Fibroblast of lung (primary cell): Measurements from ENCODE around the gene POT1. TPM values are rescaled to one million over a fixed set of nuclear protein-coding genes. Genes with fewer than 3 reads are reported as not detected.

ENCODE experiments used
- DNase-seq, 2 donors: peaks; one replicate each; pipeline versions ENCODE4 v3.0.0 to v3.0.0-alpha.2; 2010; ENCODE audit warnings: low read depth in 2 of 2
- H2AFZ ChIP-seq: 2 replicates; pipeline ENCODE4 v1.5.1; 2012; ENCODE audit warnings: low read length, control low read depth, inconsistent platforms
- H3K27ac ChIP-seq: 2 replicates; pipeline ENCODE4 v1.5.1; 2011; ENCODE audit warnings: low read length, control low read depth; ENCODE audit not compliant: insufficient read depth
- H3K27me3 ChIP-seq: 2 replicates; pipeline ENCODE4 v1.5.1; 2011; ENCODE audit warnings: mild to moderate bottlenecking, low read length; ENCODE audit not compliant: control insufficient read depth, insufficient read depth
- H3K36me3 ChIP-seq: 2 replicates; pipeline ENCODE4 v1.5.1; 2011; ENCODE audit warnings: low read length; ENCODE audit not compliant: control insufficient read depth, insufficient read depth
- H3K4me1 ChIP-seq: 2 replicates; pipeline ENCODE4 v1.5.1; 2011; ENCODE audit warnings: low read length; ENCODE audit not compliant: control insufficient read depth, insufficient read depth; ENCODE audit errors: extremely low read depth
- H3K4me2 ChIP-seq: 2 replicates; pipeline ENCODE4 v1.5.1; 2011; ENCODE audit warnings: low read length, control low read depth; ENCODE audit not compliant: insufficient read depth; ENCODE audit errors: extremely low read depth
- H3K4me3 ChIP-seq, 4 experiments: fragments of 200-600 bp in 1 of 4; sonication (generic) in 1 of 4; replicated peaks in 1 of 4; 2 replicates each; pipeline ENCODE4 v1.5.1; 2011 to 2016; ENCODE audit warnings: low read length in 4 of 4, low read depth in 3 of 4, mild to moderate bottlenecking in 3 of 4, control low read depth in 2 of 4, inconsistent platforms in 1 of 4, mixed read lengths in 1 of 4; ENCODE audit not compliant: insufficient read depth in 1 of 4; ENCODE audit errors: control extremely low read depth in 1 of 4
- H3K79me2 ChIP-seq: 2 replicates; pipeline ENCODE4 v1.5.1; 2012; ENCODE audit warnings: mild to moderate bottlenecking, low read length, inconsistent platforms; ENCODE audit not compliant: control insufficient read depth, insufficient read depth
- H3K9ac ChIP-seq: 2 replicates; pipeline ENCODE4 v1.5.1; 2011; ENCODE audit warnings: mild to moderate bottlenecking, low read length, control low read depth; ENCODE audit not compliant: insufficient read depth
- H3K9me3 ChIP-seq: 2 replicates; pipeline ENCODE4 v1.5.1; 2012; ENCODE audit warnings: low read depth, low read length; ENCODE audit not compliant: control insufficient read depth, insufficient read depth
- H4K20me1 ChIP-seq: 2 replicates; pipeline ENCODE4 v1.5.1; 2011; ENCODE audit warnings: low read length; ENCODE audit not compliant: control insufficient read depth, insufficient read depth; ENCODE audit errors: extremely low read depth
- EZH2 ChIP-seq: IDR thresholded peaks from 2 replicates; pipeline ENCODE4 v1.5.1; 2012; ENCODE audit warnings: low read length, control low read depth, mild to moderate bottlenecking; ENCODE audit errors: missing control alignments
- polyA plus RNA-seq, 2 donors: library from polyadenylated mRNA; depleted of rRNA in 1 of 2; stranded (reverse) in 1 of 2; unstranded in 1 of 2; fragments of >200 nt; gene quantifications; 2 replicates each; pipeline ENCODE4 v1.2.1, GENCODE V29; 2011 to 2012; ENCODE audit warnings: missing spikeins in 1 of 2
- total RNA-seq: library from RNA; depleted of rRNA; stranded (reverse); fragments of >200 nt; gene quantifications from 2 replicates; pipeline ENCODE4 v1.2.1, GENCODE V29; 2014
- TF ChIP-seq, protein P1 (sequence below), 2 donors: IDR thresholded peaks in 1 of 2; conservative IDR thresholded peaks in 1 of 2; 1 replicate in 1 of 2; 2 replicates in 1 of 2; pipeline ENCODE4 v1.5.1; 2011 to 2012; ENCODE audit warnings: low read length in 2 of 2, control low read depth in 1 of 2, inconsistent platforms in 1 of 2, low read depth in 1 of 2, mild to moderate bottlenecking in 1 of 2

POT1 gene
- total and polyA plus RNA-seq, 2 donors (not counting 1 experiment from before 2014, with no cell fraction given), result 25.1 to 49.5 TPM

DNA sequence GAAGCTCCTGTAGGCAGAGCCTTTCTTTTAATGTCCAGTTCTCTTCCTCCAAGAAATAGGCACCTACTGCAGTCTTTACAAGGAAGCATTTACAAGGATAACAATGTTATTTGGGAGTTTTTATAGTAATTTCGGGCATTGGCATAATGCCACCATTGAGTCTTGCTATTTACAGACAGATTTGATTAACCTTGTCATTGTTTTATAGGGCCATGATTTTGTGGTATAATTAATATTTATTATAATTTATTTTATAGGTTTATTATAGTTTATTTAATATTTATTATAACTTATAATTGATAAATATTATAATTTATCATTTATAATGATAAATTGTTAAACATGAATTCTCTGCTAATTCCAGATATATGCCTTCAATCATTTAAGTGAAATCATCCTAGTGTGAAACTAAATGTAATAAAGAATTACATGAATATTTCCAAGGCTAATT is 573 bp upstream of the POT1 start:
- no peaks in the 10 kb centered on the region for H3K27me3 ChIP-seq
- H3K79me2 ChIP-seq, result peaks cover 15% of the 10 kb centered on the region
- H3K4me3 ChIP-seq, result peak overlapping the region; percentile 32 to 85 (median 60)
- peak overlapping the region; percentile 84 for H2AFZ ChIP-seq
- no peak for TF ChIP-seq EZH2
- TF ChIP-seq, protein P1, sequence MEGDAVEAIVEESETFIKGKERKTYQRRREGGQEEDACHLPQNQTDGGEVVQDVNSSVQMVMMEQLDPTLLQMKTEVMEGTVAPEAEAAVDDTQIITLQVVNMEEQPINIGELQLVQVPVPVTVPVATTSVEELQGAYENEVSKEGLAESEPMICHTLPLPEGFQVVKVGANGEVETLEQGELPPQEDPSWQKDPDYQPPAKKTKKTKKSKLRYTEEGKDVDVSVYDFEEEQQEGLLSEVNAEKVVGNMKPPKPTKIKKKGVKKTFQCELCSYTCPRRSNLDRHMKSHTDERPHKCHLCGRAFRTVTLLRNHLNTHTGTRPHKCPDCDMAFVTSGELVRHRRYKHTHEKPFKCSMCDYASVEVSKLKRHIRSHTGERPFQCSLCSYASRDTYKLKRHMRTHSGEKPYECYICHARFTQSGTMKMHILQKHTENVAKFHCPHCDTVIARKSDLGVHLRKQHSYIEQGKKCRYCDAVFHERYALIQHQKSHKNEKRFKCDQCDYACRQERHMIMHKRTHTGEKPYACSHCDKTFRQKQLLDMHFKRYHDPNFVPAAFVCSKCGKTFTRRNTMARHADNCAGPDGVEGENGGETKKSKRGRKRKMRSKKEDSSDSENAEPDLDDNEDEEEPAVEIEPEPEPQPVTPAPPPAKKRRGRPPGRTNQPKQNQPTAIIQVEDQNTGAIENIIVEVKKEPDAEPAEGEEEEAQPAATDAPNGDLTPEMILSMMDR (conservative IDR thresholded peaks at IDR 0.05 in 1 of 2, IDR thresholded peaks at IDR 0.05 in 1 of 2; ENCODE audit: low read depth in 1 of 2, low read length in 2 of 2), result no peak
- H3K4me1 ChIP-seq, result no peaks in the 10 kb centered on the region
- peak overlapping the region; percentile 61 for H3K27ac ChIP-seq
- no peaks in the 10 kb centered on the region for H4K20me1 ChIP-seq
- peak overlapping the region; percentile 23 for H3K9ac ChIP-seq
- H3K9me3 ChIP-seq, result no peaks in the 10 kb centered on the region
- no peaks in the 10 kb centered on the region for H3K36me3 ChIP-seq
- DNase-seq, result no peak
- peak overlapping the region; percentile 33 for H3K4me2 ChIP-seq

DNA sequence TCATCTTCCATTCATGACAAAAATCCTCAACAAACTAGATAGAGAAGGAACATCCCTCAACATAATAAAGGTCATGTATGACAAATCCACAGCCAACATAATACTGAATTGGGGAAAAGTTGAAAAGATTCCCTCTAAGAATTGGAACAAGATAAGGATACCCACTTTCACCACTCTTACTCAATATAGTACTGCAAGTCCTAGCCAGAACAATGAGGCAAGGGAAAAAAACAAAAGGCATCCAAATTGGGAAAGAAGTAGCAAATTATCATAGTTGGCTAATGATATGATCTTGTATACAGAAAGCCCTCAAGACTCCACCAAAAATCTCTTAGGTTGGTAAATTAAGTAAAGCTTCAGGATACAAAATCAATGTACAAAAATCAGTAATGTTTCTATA is 4.7 kb downstream of the POT1 start:
- Histone ChIP-seq H3K4me3 (no peak overlapping the region), H3K27me3 (no peaks in the 10 kb centered on the region), H3K9me3 (no peaks in the 10 kb centered on the region), H2AFZ (no peak overlapping the region), H4K20me1 (no peaks in the 10 kb centered on the region), H3K4me2 (no peak overlapping the region), H3K9ac (no peak overlapping the region), H3K79me2 (peaks cover 29% of the 10 kb centered on the region), H3K27ac (no peak overlapping the region), H3K36me3 (no peaks in the 10 kb centered on the region), H3K4me1 (no peaks in the 10 kb centered on the region)
- TF ChIP-seq, protein P1 (conservative IDR thresholded peaks at IDR 0.05 in 1 of 2, IDR thresholded peaks at IDR 0.05 in 1 of 2; ENCODE audit: low read depth in 1 of 2, low read length in 2 of 2), result no peak
- TF ChIP-seq EZH2, result no peak
- DNase-seq, result no peak

DNA sequence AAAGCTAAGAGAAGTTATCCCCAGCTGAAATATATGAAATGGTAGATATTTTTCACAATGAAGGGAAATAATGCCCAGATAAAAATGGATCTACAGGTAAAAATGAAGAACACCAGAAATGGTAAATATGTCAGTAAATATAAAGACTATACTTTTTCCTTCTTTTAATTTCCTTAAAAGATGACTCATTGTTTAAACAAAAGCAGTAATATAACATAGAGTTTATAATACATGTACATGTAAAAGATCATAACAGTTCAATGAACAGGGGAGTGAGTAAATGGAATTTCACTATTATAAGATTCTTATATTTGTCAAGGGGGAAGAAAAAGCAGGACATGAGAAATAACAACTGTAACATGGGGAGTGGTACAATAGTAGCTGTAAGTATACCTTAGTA is 7.4 kb downstream of the POT1 start:
- H3K27me3 ChIP-seq, result no peaks in the 10 kb centered on the region
- H3K4me2 ChIP-seq, result no peak overlapping the region
- TF ChIP-seq EZH2, result no peak
- TF ChIP-seq, protein P1 (conservative IDR thresholded peaks at IDR 0.05 in 1 of 2, IDR thresholded peaks at IDR 0.05 in 1 of 2; ENCODE audit: low read depth in 1 of 2, low read length in 2 of 2), result no peak
- H4K20me1 ChIP-seq, result no peaks in the 10 kb centered on the region
- H3K4me1 ChIP-seq, result no peaks in the 10 kb centered on the region
- no peak overlapping the region for H3K4me3 ChIP-seq
- no peak overlapping the region for H3K27ac ChIP-seq
- H3K36me3 ChIP-seq, result no peaks in the 10 kb centered on the region
- H2AFZ ChIP-seq, result no peak overlapping the region
- DNase-seq, result no peak
- H3K9ac ChIP-seq, result no peak overlapping the region
- H3K9me3 ChIP-seq, result no peaks in the 10 kb centered on the region
- H3K79me2 ChIP-seq, result peaks cover 29% of the 10 kb centered on the region
